ENCODE results near the gene TANK.
"Not testable (repeated sequence)": the region's sequence is repeated elsewhere in the genome, so short reads cannot be mapped to it uniquely, and the experiment has no call there.

Gene TANK

DNA sequence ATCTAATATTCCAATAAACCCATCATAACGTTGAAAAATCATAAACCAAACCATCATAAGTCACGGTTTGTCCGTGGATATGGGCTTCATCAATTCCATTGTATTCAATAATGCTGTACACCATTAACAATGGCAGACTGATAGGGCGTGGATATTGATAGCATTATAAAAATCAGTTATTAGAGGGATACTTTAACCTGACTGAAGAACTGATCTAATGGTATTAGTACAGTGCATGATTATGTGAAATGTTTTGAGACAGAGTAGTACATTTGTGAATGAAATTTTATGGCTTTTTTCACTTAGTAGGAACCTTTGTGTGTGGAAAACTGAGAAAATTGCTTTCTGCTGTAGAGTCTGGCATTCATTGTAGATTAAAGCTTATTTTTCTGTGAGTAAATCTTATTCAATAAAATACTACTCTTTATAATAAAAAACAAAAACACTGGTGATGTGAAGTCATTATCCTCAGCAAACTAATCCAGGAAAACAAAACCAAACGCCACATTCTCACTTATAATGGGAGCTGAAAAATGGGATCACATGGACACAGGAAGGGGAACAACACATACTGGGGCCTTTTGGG lies 119.1 kb downstream of the TANK start:
- DNase-seq (ENCODE audit: low read depth): not testable (repeated sequence)

GRCh38 chr2:161280906-161281323 lies 120.7 kb downstream of the TANK start:
- DNase-seq (ENCODE audit: low read depth): peak; percentile 27

DNA sequence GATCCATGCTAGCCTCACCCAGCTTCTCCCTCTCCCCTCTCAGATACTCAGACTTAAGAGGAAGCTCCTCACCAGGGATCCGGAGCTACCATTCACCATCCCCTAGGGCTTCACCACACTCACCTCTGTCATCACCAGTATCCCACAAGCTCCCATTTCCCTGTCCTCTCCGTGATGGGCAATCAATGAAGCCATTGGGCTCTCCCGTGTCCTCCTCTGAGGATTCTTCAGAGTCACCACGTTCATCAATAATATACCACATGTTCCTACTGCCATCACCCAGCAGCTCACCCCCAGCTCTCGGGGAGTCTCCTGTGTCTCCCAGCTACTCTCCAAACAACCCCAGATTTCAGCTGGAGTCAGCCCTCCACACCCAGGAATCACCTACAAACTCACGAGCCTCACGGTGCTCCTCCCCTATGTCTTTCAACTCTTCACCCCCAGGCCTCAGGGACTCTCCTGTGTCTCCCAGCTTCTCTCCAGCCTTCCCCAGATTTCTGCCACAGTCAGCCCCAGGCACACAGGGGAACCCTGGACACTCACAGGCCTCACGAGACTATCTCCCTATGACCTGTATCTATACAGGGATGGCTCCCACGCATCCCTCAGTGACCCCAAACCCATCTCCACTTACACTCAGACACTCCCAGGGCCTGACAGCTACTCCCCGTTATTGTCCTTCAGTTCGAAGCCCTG lies 121.5 kb downstream of the TANK start:
- not testable (repeated sequence) for DNase-seq (ENCODE audit: low read depth)

GRCh38 chr2:161282311-161282644 lies 122.0 kb downstream of the TANK start:
- not testable (repeated sequence) for DNase-seq (ENCODE audit: low read depth)

DNA sequence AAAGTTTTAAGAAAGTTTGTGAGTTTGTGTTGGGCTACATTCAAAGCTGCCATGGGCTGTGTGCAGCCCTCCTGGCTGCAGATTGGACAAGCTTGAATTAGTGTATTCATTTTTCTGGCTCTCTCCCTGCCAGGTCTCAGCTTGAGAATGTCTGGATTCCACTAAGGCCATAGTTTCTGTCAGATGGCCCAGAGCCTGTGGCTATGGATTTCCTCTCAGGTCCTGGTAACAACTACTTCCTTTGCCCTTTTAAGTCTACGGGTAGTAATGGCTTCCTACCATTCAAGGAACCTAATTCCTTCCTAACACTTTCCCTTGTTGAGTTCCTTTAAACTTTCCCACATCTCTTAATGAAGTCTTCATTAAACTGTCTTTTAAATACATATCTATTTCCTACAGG lies 123.7 kb downstream of the TANK start:
- DNase-seq (ENCODE audit: low read depth): no peak

Measured in activated T-cell treated with anti-CD3 and anti-CD28 coated beads for 48 hours (primary cell).